KG1 (cell line): ENCODE data around the gene ARID1B.

Experiments
- DNase-seq: peaks from one replicate; lab custom pipeline; 2025; lab: John Stamatoyannopoulos, UW

Gene ARID1B

DNA sequence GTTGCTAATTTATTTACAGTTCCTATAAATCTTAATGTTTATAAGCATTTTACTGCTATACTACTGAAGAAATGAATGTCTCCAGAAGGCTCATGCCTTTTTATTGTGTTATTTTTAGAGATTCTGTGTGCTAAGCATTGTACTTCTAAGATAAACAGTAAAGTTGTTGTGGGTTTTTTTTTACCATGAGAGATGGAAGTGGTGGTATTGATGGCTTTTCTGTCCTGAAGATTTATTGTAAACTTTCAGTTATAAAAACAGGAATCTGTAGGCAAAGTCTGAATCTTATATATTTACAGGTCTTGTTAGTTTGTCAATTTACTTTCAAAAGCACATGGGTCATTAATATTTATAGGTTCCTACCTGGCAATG, 299.3 kb downstream of the ARID1B start:
- no peak for DNase-seq

DNA sequence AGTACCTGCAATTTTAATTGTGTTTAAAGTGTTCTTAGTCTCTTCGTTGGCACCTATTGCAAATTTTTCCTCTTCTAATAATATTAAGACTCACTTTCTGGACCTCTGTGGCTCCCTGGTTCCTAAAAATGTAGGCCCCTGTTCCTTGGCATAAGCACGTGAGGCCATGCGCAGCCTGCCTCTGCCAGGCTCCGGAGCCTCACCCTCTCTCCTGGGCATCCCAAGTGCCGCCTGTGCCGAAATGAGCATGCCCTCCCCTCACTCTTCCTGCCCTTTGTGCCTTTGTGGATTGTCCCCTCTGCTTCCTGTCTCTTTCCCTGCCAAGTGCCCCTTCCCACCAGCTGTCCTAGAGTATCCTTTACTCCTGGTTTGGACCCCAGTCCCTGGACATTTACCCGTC, 300.1 kb downstream of the ARID1B start:
- no peak for DNase-seq

DNA sequence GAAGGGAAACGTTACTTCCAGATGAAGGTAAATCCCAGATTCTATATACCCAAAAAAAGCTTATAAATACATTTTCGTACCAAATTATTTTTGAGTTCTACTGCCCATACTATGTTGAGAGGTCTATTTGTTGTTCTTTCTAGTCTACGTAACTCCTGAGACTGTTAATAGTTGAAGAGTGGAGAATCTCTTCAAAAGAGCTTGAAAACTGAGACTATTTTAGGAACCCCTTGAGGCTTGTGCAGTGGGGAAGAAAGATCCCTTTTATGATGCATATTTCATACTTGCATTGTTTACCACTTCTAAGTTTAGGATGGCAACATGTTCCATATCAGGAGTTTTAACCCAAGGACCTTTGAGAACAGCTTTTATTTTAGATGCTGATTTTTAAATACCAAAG, 301.1 kb downstream of the ARID1B start:
- DNase-seq, result no peak

DNA sequence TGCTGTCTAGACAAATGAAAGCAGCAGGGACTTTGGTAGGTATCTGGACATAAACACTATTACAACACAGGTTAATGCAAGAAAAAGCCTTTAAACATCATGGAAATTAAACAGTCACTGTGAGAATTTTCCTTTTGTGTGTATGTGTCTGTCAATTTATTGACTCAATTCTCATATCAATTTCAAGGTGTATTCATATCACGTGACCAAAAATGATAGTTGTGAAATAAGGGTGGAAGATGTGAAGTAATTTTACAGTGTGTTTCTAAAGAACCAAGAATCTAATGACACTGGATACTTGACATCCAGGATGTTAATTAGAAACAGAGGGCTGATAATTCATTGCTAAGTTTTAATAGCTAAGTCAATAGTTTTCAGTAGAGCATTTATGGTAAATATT, 302.1 kb downstream of the ARID1B start:
- no peak for DNase-seq

DNA sequence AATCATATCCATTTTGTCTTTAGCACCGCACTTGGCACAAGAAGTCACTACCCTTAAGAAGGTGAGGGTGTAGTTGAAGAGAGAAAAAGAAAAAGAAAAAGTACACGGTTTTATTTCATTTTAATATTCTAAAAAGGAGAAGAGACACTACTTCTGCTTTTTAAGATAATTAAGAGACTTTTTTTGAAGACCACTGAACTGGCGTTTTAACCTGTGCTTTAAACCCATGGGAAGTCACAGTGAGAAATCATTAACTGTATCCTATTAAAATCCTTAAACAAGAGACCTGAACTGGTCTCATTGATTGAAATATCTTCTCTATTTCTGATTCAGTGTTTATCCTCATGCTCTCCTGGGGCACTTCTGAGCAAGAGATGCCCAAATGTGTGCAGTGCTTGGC, 302.6 kb downstream of the ARID1B start:
- no peak for DNase-seq

DNA sequence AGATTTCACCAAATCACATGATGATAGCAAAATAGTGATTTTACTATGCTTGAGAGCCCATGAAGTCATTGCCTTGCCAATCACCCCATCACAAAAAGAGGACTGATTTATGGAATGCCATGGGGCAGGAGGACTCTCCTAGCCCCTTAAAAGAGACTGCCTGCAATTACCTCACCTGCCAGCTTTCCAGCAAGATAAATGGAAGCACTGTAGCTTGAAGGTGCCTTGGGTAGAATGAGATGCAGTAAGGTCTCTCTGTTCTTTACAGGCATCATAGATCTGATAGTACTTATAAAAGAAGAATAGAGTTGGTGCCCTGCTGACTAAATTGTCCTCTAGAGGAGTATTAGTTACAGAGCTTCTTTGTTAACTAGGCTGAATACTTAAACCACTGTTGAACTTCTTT, 303.8 kb downstream of the ARID1B start:
- DNase-seq, result no peak

DNA sequence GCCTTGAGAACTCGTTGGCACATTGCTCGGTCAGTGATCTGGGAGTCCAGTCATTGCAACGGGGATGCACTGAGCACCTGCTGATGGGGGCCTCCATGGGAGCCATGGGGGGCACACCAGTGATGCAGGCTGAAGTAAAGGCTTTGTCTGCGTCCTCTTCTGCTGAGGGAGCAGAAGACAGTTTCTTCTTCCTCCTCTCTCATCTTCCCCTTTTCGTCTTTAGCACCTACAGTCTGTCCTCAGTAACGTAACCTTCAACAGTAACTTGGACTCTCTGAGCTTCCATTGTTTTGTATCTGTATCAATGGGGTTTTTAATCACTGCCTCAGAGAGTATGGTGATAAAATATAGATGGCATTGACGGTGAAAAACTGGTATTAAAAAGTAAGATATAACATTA, 306.2 kb downstream of the ARID1B start:
- DNase-seq, result no peak

DNA sequence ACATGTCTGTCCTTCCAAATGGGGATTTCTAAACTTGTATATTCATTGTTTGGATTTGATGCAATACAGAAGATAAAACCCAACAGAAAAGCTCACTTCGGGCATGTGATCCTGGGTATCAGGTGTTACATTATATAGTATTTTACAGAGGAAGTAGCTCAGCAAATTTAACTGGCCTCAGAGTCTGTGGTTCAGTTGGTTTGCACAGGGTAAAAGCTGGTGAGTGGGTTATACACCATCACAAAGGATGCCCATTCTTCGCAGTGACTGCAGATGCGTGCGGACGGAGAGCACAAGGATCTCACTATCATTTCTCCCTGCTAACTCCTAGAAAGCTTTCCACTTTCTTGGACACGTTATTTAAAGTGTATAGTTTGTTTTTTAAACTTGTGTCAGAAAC, 309.5 kb downstream of the ARID1B start:
- DNase-seq, result no peak

DNA sequence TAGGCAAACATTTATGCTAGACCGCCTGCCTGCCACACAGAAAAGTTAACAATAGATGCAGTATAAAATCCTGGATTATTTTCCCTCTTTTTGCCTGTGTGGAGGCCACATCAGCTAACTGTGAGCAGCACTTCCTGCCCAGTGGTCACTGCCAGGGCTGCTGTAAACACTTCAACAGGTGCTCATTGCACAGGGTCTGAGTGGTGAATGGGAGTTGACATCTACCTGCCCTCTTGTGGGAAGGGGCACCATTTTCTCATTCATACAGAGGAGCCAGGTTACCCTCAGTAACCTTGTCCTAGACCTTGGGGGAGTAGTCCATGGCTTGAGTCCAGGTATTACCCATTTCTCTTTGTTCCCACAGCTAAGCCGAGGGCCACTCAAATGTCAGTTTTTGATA, 310.8 kb downstream of the ARID1B start:
- DNase-seq, result no peak

DNA sequence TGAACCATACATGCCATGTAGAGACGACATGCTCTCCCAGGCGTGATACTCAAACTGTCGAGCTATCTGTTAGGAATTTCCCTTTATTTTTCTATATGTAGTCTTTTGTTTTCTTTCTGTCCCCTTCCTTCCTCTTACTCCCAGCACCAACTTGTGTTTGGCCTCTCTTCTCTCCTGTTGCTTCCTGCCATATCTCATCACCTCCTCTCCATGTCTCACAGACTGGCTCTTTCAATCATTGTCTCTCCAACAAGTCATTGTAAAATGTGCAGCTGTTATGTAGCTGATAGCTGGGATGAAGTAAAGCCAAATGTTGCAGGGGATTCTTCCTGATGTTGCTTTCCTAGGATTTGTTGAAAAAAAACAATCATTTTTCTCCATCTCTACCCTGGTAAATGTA, 311.7 kb downstream of the ARID1B start:
- DNase-seq, result no peak

DNA sequence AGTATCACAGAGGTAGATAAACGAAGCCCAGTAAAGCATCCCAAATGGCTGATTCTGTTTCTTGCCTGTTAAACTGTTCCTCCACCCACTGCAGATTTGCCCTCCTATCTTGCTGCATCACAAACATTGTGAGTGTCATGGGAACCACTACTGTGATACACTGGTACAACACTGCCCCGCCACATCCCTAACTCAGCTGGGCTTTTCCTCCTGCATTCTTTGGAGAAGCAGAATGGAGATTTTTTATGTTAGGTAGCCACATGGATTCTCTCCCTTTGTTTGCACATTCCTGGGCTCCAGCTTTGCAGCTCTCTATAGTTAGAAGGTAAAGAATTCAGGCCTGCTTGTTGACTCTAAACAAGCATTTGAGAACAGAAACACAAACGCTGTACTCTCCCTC, 312.1 kb downstream of the ARID1B start:
- no peak for DNase-seq

DNA sequence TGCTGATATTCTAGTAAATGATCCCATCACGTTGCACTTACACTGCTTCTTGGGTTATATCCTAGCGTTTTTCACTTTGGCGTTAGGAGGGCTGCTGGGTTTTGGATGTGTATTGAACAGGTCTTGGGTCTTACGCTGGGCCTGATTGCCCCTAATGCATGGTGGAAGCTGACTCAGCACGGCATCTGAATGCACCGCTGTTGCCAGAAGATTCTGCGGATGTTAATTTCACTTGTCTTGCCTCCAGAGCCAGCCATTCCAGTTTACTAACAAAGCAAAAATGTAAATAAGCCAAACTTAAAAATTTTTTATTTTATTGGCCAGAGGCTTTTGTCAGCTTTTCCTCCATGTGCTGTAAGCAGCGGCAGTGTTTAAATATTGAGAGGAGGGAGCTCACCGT, 312.7 kb downstream of the ARID1B start:
- no peak for DNase-seq

DNA sequence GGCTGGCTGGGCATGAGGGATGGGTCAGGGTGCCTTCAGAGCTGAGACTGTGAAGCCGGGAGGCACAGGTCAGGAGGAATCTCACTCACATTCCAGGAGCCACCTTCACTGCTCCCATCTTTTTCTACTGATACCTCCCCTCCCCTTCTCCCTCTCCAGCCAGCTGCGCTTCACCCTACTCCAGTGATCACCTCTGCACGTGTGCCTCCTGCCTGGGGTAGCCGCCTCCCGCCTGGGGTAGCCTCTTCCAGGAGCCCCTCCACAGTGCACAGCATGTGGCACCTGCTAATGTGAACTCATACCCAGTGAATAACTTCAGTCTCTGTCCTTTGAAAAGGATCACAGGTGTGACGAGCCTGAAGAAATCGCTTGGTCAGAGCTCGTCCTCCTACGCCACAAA, 313.6 kb downstream of the ARID1B start:
- no peak for DNase-seq

DNA sequence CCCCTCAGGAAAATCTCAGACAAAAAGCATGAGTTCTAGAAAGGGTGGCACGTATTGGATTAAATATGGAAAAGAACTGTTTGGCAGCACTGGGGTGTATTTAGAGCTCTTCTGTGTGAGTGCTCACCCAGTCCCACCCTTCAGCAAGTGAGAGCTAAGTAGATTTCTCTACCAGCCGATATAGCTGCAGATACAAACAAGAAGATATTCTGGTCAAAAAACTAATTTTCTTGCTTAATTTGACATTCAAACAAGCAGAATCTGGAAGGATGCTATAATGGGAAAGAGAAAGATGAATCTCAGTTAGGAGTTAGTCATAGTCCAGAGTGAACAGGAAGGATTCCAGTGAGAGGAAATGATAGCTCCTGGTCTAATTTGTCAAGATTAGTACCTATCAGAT, 314.1 kb downstream of the ARID1B start:
- no peak for DNase-seq

DNA sequence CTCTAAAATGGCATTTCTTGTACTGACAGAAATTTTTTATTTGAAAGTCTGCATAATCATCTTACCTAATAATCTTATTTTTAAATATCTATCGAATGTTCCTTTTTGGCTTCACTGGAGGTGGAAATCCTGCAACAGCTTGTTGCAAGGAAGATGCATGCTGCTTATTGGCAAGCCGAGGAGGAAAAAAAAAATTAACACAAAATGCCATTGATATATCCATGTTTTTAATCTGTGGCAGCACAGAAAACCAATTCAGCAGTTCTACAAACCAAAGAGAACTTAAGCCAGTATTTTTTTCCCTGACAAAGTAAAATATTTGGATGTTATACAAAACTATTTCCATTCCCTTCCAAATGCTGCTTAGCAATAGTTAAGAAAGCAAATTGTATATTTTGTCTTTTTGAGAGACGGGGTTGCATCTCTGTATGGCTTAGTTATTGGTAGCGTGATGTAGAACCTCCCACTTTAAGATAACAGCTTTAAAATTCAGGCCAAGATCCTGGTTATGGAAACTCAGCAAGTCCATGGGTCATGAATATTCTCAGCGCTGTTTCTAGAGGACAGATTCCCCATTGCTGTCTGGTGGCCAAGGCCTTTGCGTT, 314.8 kb downstream of the ARID1B start:
- no peak for DNase-seq

DNA sequence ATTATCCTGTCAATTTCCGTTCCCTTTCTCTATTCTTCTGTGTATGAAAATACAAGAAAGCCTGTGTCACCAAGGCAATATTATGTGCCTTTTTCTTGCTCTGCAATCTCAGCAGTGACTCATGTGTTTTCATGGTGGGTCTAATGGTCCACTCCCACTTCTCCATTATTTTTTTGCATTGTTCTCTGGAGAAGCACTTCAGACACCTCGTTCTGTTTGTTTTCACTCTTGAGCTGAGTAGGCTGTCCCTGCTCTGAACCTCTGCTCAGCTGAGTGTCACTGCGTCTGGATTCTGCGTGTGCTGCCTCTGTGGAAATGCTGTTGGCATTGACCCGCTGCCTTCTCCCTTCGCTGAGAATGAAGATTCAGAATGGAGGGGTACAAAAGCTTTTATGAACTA, 315.6 kb downstream of the ARID1B start:
- no peak for DNase-seq

DNA sequence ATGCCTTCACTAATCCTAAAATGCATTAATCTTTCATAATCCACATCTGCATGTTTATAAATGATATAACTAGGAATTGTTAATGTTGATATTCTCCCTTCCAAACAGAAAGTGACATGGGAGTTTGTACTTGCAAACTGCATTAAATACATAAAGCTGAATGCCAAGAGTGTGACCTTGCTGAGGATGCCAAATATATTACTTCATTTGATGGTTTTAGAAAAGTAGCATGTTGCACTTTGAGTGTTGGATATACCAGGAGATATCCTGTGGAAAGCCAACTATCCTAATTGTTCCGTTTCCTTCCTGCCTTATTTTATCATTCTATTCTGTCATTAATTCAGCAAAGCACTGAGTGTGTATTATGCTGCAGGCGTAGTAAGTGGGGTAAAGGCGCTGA, 316.4 kb downstream of the ARID1B start:
- no peak for DNase-seq

DNA sequence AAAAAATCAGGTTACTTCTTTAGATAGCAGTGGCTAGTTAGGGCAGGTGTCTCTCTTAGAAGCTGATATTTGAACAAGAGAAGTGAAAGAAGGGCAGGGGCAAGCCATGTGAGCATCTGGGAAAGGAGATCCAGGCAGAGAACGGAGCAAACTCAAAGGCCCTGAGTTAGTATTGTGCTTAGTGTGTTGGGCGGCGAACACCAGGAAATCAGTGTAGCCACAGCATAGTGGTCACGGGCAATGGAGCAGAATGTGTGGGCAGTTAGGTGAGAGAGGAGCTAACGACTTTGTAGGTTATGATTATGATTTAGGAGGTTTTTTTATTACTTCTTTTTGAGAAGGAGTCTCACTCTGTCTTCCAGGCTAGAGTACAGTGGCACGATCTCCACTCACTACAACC, 316.9 kb downstream of the ARID1B start:
- DNase-seq, result no peak

DNA sequence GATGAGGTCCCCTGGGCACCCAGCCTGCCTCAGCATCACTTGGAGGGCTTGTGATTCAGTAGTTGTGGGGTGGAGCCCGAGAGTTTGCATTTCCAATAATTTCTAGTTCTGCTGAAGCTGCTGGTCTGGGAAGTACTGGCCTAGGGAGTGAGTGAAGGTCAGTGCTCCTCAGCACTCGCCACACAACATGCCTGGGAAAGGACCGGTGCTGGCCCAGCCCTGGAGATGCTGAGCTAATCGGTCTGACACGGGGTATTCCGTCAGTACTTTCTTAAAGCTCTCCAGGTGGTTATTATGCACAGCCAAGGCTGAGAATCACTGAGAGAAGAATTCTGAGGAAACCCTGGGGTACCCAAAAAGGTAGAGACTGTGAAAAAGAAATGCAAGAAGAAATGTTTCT, 317.9 kb downstream of the ARID1B start:
- DNase-seq, result no peak

DNA sequence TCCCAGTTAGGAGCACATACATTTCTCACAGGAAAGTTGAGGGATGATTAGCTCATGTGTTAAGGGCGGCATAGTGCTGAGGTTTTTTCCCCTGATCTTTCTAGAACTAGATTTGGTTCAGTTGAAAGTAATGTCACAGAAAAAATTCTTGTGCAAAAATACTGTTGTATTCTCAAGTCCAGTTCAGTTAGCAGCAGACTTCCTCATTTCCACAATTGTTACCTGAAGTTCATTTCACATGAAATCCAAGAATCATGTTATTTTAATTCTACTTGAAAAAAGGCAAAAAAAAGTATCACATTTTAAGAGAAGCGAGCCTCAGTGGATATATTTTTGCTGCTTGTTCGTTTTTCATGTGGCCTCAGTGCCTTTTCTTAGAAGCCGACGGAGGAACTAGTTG, 318.4 kb downstream of the ARID1B start:
- DNase-seq, result no peak

DNA sequence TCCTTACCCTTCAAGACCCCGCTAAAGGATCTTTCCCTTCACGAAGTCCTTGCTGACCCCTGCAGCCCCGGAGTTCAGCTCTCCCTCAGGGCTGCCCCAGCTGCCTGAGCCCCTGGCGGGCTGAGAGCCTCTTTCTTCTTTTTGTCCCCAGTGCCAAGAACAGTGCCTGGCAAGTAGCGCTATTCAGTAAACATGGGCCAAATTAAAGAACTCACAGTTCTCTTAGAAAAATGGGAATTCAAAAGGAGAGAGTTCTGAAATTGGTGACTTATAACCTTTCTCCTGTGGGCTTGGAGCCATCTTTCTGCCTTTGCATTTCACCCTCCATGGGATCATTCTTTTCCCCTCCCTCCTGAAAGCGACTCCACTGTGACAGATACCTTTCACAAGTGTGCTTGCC, 318.9 kb downstream of the ARID1B start:
- no peak for DNase-seq

DNA sequence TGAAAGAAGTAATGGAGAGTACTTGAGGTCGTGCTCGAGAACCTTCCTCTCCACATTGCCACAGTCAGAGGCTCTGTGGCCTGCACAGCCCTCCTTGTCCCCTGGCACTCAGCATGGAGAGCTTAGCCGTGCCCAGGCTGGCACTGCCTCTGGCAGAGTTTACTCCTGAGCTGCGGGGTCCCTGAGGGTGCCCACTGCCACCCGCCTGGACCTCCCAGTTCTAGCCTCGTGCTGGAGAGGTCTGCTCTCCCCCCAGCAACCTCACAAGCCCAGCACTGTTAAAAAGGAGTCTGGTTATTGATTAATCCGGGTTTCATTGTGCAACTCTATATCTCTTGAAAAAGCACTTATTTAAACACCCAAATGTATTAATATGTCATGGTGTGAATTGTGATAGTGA, 319.3 kb downstream of the ARID1B start:
- DNase-seq, result no peak

DNA sequence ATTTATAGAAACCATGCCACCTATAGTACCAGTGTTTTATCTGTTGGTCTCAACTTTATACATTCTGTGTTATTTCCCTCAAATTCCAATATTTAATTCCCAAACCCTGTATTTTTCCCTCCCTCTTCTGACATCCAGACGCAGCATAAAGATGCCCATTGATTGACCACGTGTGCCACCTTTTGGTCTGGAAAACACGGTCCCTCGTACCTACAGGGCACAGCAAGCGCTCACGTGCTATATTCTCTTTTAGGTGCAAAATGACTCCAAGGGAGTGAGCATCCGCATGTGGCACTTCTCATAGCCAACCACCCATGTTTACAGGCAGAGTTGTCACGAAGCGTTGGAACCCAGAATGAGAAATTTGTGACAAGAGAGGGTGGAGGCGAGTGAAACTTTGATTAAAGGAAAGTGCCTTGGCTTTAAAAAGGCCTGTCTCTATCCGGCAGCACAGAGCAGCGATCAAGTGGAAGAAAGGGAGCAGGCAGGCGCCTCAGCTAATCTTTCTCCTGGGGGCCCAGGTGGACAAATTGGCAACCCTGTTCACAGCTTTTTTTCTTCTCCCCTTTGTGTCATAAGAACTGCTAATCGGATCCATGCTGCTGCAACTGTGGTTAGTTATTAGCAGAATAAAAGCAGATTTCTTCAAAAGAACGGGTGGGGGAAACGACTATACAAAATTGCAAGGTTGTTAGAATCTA, 320.2 kb downstream of the ARID1B start:
- no peak for DNase-seq

DNA sequence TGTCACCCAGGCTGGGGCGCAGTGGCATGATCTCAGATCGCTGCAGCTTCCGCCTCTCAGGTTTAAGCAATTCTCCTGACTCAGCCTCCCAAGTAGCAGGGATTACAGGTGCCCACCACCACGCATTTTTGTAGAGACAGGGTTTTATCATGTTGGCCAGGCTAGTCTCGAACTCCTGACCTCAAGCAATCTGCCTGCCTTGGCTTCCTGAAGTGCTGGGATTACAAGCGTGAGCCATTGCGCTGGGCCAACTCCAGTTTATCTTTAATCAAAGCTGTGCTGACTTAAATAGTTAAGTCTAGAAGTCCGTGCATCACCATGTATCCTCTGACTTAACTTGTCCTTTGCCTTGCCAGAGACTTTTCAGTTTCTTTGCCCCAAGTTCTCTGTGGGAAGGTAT, 321.8 kb downstream of the ARID1B start:
- DNase-seq, result no peak
